Prostate gland (tissue), 2 donors: ENCODE measurements around the gene ATXN10. TPM values are rescaled to one million over a fixed set of nuclear protein-coding genes. Genes with fewer than 3 reads are reported as not detected.
"Not testable (repeated sequence)": the region's sequence is repeated elsewhere in the genome, so short reads cannot be mapped to it uniquely, and the experiment has no call there.

ENCODE experiments used
- DNase-seq: peaks from one replicate; pipeline ENCODE4 v3.0.0-alpha.2; 2019; ENCODE audit warnings: low spot score
- H3K27ac ChIP-seq, 2 donors: fragments of 200-600 bp; sonication (generic); 2 replicates each; pipeline ENCODE4 v1.5.1; 2017 to 2019
- H3K27me3 ChIP-seq: fragments of 200-600 bp; sonication (generic); replicated peaks from 2 replicates; pipeline ENCODE4 v1.5.1; 2019; ENCODE audit not compliant: insufficient read depth
- H3K36me3 ChIP-seq, 2 donors: fragments of 200-600 bp; sonication (generic); 1 replicate in 1 of 2; 2 replicates in 1 of 2; pipeline versions ENCODE4 v1.5.1 to v1.8.1; 2017 to 2019
- H3K4me1 ChIP-seq: fragments of 200-600 bp; sonication (generic); replicated peaks from 2 replicates; pipeline ENCODE4 v1.5.1; 2019
- H3K4me3 ChIP-seq, 2 donors: fragments of 200-600 bp; sonication (generic); 2 replicates each; pipeline ENCODE4 v1.5.1; 2017 to 2019
- H3K9me3 ChIP-seq: fragments of 200-600 bp; sonication (generic); 2 replicates; pipeline ENCODE4 v1.5.1; 2017
- CTCF ChIP-seq, 4 experiments: fragments of 200-600 bp in 2 of 4; fragments of 450-650 bp in 2 of 4; sonication (generic) in 2 of 4; IDR thresholded peaks; 1 replicate in 3 of 4; 2 replicates in 1 of 4; pipeline ENCODE4 v1.5.1; 2016 to 2019; ENCODE audit warnings: antibody characterized with exemption in 4 of 4, mild to moderate bottlenecking in 2 of 4, moderate library complexity in 2 of 4
- POLR2A ChIP-seq: fragments of 450-650 bp; IDR thresholded peaks from one replicate; pipeline ENCODE4 v1.6.1; 2016; ENCODE audit warnings: antibody characterized with exemption, mild to moderate bottlenecking
- POLR2AphosphoS5 ChIP-seq: sonication (generic); formaldehyde crosslinking; IDR thresholded peaks from one replicate; pipeline ENCODE4 v1.6.1; 2017; ENCODE audit warnings: antibody characterized with exemption
- WGBS: methylation state at CpG from one replicate; pipeline ENCODE4 v1.1.5; 2018; 5-methylcytosine and 5-hydroxymethylcytosine counted together
- intact Hi-C: fragments of 100-400 bp; cut with DNase I; formaldehyde crosslinking; loops from one replicate; pipeline ENCODE4 v1.14.2; 2022
- total RNA-seq, 2 donors: library from RNA; depleted of rRNA; stranded (reverse); fragments of >200 nt; gene quantifications; one replicate each; pipeline ENCODE4 v1.1.0, GENCODE V29; 2016

ATXN10 gene
- total RNA-seq, 2 donors from 2014 or later = 125 to 148 TPM

- H3K27ac ChIP-seq = no peak overlapping the region
- no peaks in the 10 kb centered on the region for H3K9me3 ChIP-seq
- H3K36me3 ChIP-seq = no peaks in the 10 kb centered on the region
- no peak overlapping the region for H3K4me3 ChIP-seq
- H3K4me1 ChIP-seq = no peaks in the 10 kb centered on the region
- H3K27me3 ChIP-seq = no peaks in the 10 kb centered on the region
- WGBS = 94% methylated on average over 11 of the region's 11 CpGs
- intact Hi-C loops = no loop called here
- DNase-seq = no peak
- no peak for TF ChIP-seq CTCF (IDR thresholded peaks at IDR 0.05)
- TF ChIP-seq POLR2AphosphoS5 = no peak
- no peak for TF ChIP-seq POLR2A
Observed at GRCh38 chr22:45651931-45652528, 19.6 kb upstream of the ATXN10 start.

GRCh38 chr22:45656577-45656976 lies 15.1 kb upstream of the ATXN10 start:
- Histone ChIP-seq H3K9me3 (no peaks in the 10 kb centered on the region), H3K27me3 (no peaks in the 10 kb centered on the region), H3K36me3 (no peaks in the 10 kb centered on the region), H3K4me1 (no peaks in the 10 kb centered on the region), H3K27ac (no peak overlapping the region), H3K4me3 (no peak overlapping the region)
- no peak for DNase-seq
- WGBS = 98% methylated on average over 2 of the region's 2 CpGs
- TF ChIP-seq POLR2A (no peak), CTCF (IDR thresholded peaks at IDR 0.05) (no peak)
- intact Hi-C loops = no loop called here

DNA sequence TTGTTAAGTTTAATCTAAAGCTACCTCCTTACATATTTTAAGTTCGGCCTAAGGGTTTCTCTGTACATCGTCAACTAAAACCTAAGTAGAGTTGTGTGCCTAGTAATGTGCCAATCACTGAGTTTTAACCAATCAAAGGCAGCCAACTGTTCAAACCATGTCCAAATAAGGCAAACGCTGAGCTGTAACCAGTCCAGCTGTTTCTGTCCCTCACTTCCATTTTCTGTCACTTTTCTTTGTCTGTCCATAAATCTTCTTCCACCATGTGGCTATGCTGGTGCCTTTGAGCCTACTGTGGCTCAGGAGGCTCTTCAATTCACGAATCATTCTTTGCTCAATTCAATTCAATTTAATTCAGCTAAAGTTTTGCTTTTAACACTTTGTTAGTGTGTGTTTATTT lies 13.9 kb upstream of the ATXN10 start:
- TF ChIP-seq POLR2AphosphoS5 (no peak), CTCF (IDR thresholded peaks at IDR 0.05) (no peak), POLR2A (no peak)
- WGBS = 74% methylated on average over 4 of the region's 4 CpGs
- Histone ChIP-seq H3K36me3 (no peaks in the 10 kb centered on the region), H3K27me3 (no peaks in the 10 kb centered on the region), H3K9me3 (no peaks in the 10 kb centered on the region), H3K27ac (no peak overlapping the region), H3K4me1 (no peaks in the 10 kb centered on the region), H3K4me3 (no peak overlapping the region)
- DNase-seq = no peak
- intact Hi-C loops = no loop called here

DNA sequence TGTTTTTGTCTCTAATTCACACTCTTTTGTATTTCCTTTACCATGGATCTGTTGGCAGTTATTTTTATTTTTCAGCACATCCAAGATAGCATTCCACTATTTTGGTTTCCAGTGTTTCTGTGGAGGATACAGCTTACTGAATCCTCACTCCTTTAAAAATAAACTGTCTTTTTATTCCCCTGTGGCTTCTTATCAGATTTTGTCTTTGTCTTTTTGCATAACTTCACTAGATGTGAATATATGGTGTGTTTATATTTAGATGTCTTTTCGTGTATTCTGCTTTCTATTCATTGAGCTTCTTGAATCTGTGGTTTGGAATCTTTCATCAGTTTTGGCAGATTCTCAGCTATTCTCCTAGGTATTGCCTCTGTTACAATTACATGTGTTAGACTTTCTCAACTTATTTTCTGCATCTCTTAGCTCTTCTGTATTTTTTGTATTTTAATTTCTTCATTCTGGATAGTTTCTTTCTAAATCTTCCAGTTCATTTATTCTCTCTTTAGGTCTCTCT lies 7.4 kb upstream of the ATXN10 start:
- WGBS = 55% methylated on average over 1 of the region's 1 CpG
- H3K4me3 ChIP-seq = no peak overlapping the region
- H3K9me3 ChIP-seq = no peaks in the 10 kb centered on the region
- no peak for DNase-seq
- TF ChIP-seq CTCF (IDR thresholded peaks at IDR 0.05) (no peak), POLR2AphosphoS5 (no peak), POLR2A (no peak)
- H3K36me3 ChIP-seq = no peaks in the 10 kb centered on the region
- no peaks in the 10 kb centered on the region for H3K4me1 ChIP-seq
- intact Hi-C loops = no loop called here
- H3K27ac ChIP-seq = no peak overlapping the region
- no peaks in the 10 kb centered on the region for H3K27me3 ChIP-seq

DNA sequence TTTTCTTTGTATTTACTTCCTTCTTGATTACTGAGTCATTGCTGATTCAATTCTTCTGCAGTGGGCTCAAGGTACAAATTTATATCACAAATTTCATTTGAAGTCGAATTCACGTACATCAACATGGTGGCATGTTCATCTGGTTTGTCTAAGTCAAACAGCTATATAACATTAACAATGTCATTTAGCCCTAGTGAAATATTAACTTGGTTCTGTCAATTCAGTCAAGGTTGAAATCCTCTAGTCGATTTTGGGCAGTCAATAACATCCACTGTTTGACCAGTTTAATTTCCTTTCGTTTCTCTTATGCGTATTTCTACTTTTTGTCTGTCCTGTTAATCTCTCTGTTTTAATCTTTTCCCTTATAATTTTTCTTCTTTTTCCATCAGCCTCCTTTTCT lies 4.1 kb upstream of the ATXN10 start:
- Histone ChIP-seq H3K9me3 (no peaks in the 10 kb centered on the region), H3K27ac (no peak overlapping the region), H3K27me3 (no peaks in the 10 kb centered on the region), H3K36me3 (no peaks in the 10 kb centered on the region), H3K4me1 (no peaks in the 10 kb centered on the region), H3K4me3 (no peak overlapping the region)
- 87% methylated on average over 5 of the region's 5 CpGs for WGBS
- TF ChIP-seq POLR2A = no peak
- no peak for TF ChIP-seq CTCF (IDR thresholded peaks at IDR 0.05)
- TF ChIP-seq POLR2AphosphoS5 = no peak
- intact Hi-C loops = no loop called here
- DNase-seq = no peak

DNA sequence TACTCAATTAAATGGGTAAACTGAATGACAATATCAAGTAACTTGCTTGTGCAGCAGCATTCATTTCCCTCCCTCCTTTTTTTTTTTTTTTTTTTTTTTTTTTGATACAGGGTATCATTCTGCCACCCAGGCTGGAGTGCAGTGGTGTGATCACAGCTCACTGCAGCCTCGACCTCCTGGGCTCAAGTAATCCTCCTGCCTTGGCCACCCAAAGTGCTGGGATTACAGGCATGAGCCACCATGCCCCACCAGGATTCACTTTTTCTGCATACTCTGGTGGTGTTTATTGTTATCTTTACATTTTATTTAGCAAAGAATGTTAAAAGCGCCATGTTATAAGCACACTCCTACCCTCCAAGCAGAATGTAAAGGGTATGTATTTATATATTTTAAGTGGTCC lies 1.3 kb upstream of the ATXN10 start:
- H3K4me1 ChIP-seq, H3K27me3 ChIP-seq, DNase-seq, H3K27ac ChIP-seq, intact Hi-C loops, H3K36me3 ChIP-seq, H3K4me3 ChIP-seq, H3K9me3 ChIP-seq: not testable (repeated sequence)
- WGBS = 85% methylated on average over 2 of the region's 2 CpGs
